Testis (tissue), 2 donors: Measurements from ENCODE around the gene TCF15.

Experiments used
- POLR2A ChIP-seq: fragments of 450-650 bp; IDR thresholded peaks from one replicate; pipeline ENCODE4 v1.6.1; 2017; ENCODE audit warnings: antibody characterized with exemption, mild to moderate bottlenecking, moderate library complexity
- TF ChIP-seq, protein P1 (sequence below), 3 experiments: fragments of 450-650 bp in 2 of 3; fragments of 200-600 bp in 1 of 3; sonication (generic) in 1 of 3; IDR thresholded peaks; one replicate each; pipeline ENCODE4 v1.5.1; 2016 to 2019; ENCODE audit warnings: antibody characterized with exemption in 3 of 3, mild to moderate bottlenecking in 2 of 3, moderate library complexity in 1 of 3

DNA sequence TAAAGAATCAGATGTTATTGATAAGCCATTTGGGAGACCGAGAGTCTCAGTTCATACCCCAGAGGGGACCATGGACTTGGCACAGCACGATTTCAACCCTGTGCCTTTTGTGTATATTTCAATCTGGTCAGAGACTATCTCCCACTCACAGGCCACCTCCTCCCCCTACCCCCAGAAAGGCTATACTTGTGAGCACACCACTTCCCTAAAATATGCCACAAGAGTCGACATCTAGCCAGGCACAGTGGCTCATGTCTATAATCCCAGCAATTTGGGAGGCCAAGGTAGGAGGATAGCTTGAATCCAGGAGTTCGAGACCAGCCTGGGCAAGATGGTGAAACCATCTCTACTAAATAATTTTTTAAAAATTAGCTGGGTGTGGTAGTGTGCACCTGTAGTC, 13.6 kb upstream of the TCF15 start:
- TF ChIP-seq, protein P1, sequence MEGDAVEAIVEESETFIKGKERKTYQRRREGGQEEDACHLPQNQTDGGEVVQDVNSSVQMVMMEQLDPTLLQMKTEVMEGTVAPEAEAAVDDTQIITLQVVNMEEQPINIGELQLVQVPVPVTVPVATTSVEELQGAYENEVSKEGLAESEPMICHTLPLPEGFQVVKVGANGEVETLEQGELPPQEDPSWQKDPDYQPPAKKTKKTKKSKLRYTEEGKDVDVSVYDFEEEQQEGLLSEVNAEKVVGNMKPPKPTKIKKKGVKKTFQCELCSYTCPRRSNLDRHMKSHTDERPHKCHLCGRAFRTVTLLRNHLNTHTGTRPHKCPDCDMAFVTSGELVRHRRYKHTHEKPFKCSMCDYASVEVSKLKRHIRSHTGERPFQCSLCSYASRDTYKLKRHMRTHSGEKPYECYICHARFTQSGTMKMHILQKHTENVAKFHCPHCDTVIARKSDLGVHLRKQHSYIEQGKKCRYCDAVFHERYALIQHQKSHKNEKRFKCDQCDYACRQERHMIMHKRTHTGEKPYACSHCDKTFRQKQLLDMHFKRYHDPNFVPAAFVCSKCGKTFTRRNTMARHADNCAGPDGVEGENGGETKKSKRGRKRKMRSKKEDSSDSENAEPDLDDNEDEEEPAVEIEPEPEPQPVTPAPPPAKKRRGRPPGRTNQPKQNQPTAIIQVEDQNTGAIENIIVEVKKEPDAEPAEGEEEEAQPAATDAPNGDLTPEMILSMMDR (IDR thresholded peaks at IDR 0.05): no peak
- TF ChIP-seq POLR2A: no peak
